HG03175 (cell line): ENCODE measurements around the gene TMPRSS3.

Source experiments
- ATAC-seq: cut with Tn5 transposase; IDR thresholded peaks from one replicate; pipeline ENCODE4 v1.9.1; 2021; ENCODE audit warnings: mild to moderate bottlenecking, moderate library complexity; ENCODE audit not compliant: unreplicated experiment

TMPRSS3 gene

GRCh38 chr21:42395905-42396651, at the start of gene TMPRSS3:
Gene TMPRSS3, minus strand, starts transcription at chr21:42396052. Its CDS starts 635 bp downstream, at chr21:42395417.
- no peak for ATAC-seq

- no peak for ATAC-seq
Observed at GRCh38 chr21:42445311-42445710, 49.5 kb upstream of the TMPRSS3 start.

- ATAC-seq: no peak
Observed at GRCh38 chr21:42444745-42445059, 48.9 kb upstream of the TMPRSS3 start.

- no peak for ATAC-seq
Observed at GRCh38 chr21:42443876-42444744, 48.3 kb upstream of the TMPRSS3 start.

- ATAC-seq: no peak
Observed at GRCh38 chr21:42443181-42443785, 47.4 kb upstream of the TMPRSS3 start.

- no peak for ATAC-seq
Observed at GRCh38 chr21:42441963-42442362, 46.1 kb upstream of the TMPRSS3 start.

- peak; percentile 46 for ATAC-seq
Observed at GRCh38 chr21:42440187-42440792, 44.4 kb upstream of the TMPRSS3 start.

- no peak for ATAC-seq
Observed at GRCh38 chr21:42439284-42440186, 43.7 kb upstream of the TMPRSS3 start.

- ATAC-seq: no peak
Observed at GRCh38 chr21:42438316-42439205, 42.7 kb upstream of the TMPRSS3 start.

GRCh38 chr21:42437786-42438185, 41.9 kb upstream of the TMPRSS3 start:
- ATAC-seq: no peak

- ATAC-seq: no peak
Observed at GRCh38 chr21:42436914-42437313, 41.1 kb upstream of the TMPRSS3 start.

GRCh38 chr21:42435833-42436232, 40.0 kb upstream of the TMPRSS3 start:
- no peak for ATAC-seq

GRCh38 chr21:42435401-42435800, 39.5 kb upstream of the TMPRSS3 start:
- no peak for ATAC-seq

- ATAC-seq: no peak
Observed at GRCh38 chr21:42434884-42435283, 39.0 kb upstream of the TMPRSS3 start.

GRCh38 chr21:42433946-42434551, 38.2 kb upstream of the TMPRSS3 start:
- no peak for ATAC-seq

GRCh38 chr21:42432695-42433094, 36.8 kb upstream of the TMPRSS3 start:
- ATAC-seq: no peak

- no peak for ATAC-seq
Observed at GRCh38 chr21:42431196-42431595, 35.3 kb upstream of the TMPRSS3 start.

- no peak for ATAC-seq
Observed at GRCh38 chr21:42430521-42430920, 34.7 kb upstream of the TMPRSS3 start.

- no peak for ATAC-seq
Observed at GRCh38 chr21:42429856-42430255, 34.0 kb upstream of the TMPRSS3 start.
